Endodermal cell (in vitro differentiated cells): ENCODE measurements around the gene AVL9. TPM values are rescaled to one million over a fixed set of nuclear protein-coding genes. Genes with fewer than 3 reads are reported as not detected.

Source experiments
- DNase-seq: peaks from one replicate; pipeline ENCODE4 v3.0.0-alpha.2; 2017
- H3K27ac ChIP-seq: 2 replicates; pipeline ENCODE4 v1.5.1; 2013; ENCODE audit warnings: mild to moderate bottlenecking, low read depth, low read length, moderate library complexity
- H3K27me3 ChIP-seq: 2 replicates; pipeline ENCODE4 v1.6.1; 2013; ENCODE audit warnings: mild to moderate bottlenecking, low read length, moderate library complexity; ENCODE audit not compliant: insufficient read depth, control insufficient read depth, poor library complexity, severe bottlenecking
- H3K36me3 ChIP-seq: 2 replicates; pipeline ENCODE4 v1.7.0; 2013; ENCODE audit warnings: mild to moderate bottlenecking, low read length, moderate library complexity; ENCODE audit not compliant: control insufficient read depth, insufficient read depth
- H3K4me1 ChIP-seq: one replicate; pipeline ENCODE4 v1.7.0; 2013; ENCODE audit warnings: low read length; ENCODE audit not compliant: control insufficient read depth, insufficient read depth
- H3K4me3 ChIP-seq: 2 replicates; pipeline ENCODE4 v1.5.1; 2013; ENCODE audit warnings: mild to moderate bottlenecking, low read length, moderate library complexity
- H3K9ac ChIP-seq: 2 replicates; pipeline ENCODE4 v1.6.1; 2013; ENCODE audit warnings: mild to moderate bottlenecking, low read length, moderate library complexity; ENCODE audit not compliant: poor library complexity, severe bottlenecking; ENCODE audit errors: extremely low read depth
- H3K9me3 ChIP-seq: 2 replicates; pipeline ENCODE4 v1.6.1; 2013; ENCODE audit warnings: mild to moderate bottlenecking, low read length, moderate library complexity; ENCODE audit not compliant: control insufficient read depth
- H3K27ac Mint-ChIP-seq: 2 replicates; pipeline ENCODE4 v1.8.0; 2020; ENCODE audit warnings: mixed read lengths
- H3K27me3 Mint-ChIP-seq: 2 replicates; pipeline ENCODE4 v1.8.0; 2021; ENCODE audit warnings: mild to moderate bottlenecking, mixed read lengths; ENCODE audit not compliant: insufficient read depth
- H3K36me3 Mint-ChIP-seq: 2 replicates; pipeline ENCODE4 v1.8.0; 2020; ENCODE audit warnings: low read depth, mixed read lengths
- H3K4me1 Mint-ChIP-seq: 2 replicates; pipeline ENCODE4 v1.8.0; 2020; ENCODE audit warnings: mixed read lengths
- H3K4me3 Mint-ChIP-seq: 2 replicates; pipeline ENCODE4 v1.8.0; 2020; ENCODE audit warnings: mild to moderate bottlenecking, moderate library complexity, mixed read lengths
- H3K9me3 Mint-ChIP-seq: 2 replicates; pipeline ENCODE4 v1.8.0; 2020; ENCODE audit warnings: mild to moderate bottlenecking, mixed read lengths
- CTCF ChIP-seq: fragments of 200-600 bp; sonication (generic); conservative IDR thresholded peaks from 2 replicates; pipeline ENCODE4 v1.5.0; 2021; ENCODE audit warnings: antibody characterized with exemption, mild to moderate bottlenecking
- WGBS, 2 experiments: methylation state at CpG; one replicate each; pipeline versions ENCODE4 v1.1.5 to v1.1.7; 2013; ENCODE audit warnings: missing lambda C conversion rate in 2 of 2, mixed read lengths in 1 of 2; ENCODE audit not compliant: insufficient coverage in 1 of 2, insufficient read length in 1 of 2; 5-methylcytosine and 5-hydroxymethylcytosine counted together
- total RNA-seq, 2 donors: library from RNA; stranded (reverse); fragmentation: NEBNext Ultra II Directional in 1 of 2; extraction: Animal tissue kit (Norgen Biotek cat#: 25700) in 1 of 2; gene quantifications; 2 replicates in 1 of 2; 3 replicates in 1 of 2; pipeline ENCODE4 v1.2.1, GENCODE V29; 2021

Gene AVL9
- total RNA-seq, 2 donors from 2014 or later = 44.0 to 54.5 TPM

- no peak overlapping the region for H3K4me3 ChIP-seq
- Mint-ChIP-seq H3K27ac (peak overlapping the region; percentile 36), H3K4me1 (peaks cover 13% of the 10 kb centered on the region), H3K27me3 (no peaks in the 10 kb centered on the region), H3K36me3 (peaks cover 49% of the 10 kb centered on the region), H3K9me3 (no peaks in the 10 kb centered on the region), H3K4me3 (no peak overlapping the region)
- TF ChIP-seq CTCF = no peak
- 89% methylated on average over 2 of the region's 2 CpGs; no CpG with 5 or more reads in 1 of the 2 experiments for WGBS, 2 experiments
- H3K36me3 ChIP-seq = peaks cover 51% of the 10 kb centered on the region
- no peak overlapping the region for H3K9ac ChIP-seq
- H3K27ac ChIP-seq = peak overlapping the region; percentile 36
- H3K9me3 ChIP-seq = no peaks in the 10 kb centered on the region
- no peak for DNase-seq
- H3K4me1 ChIP-seq = no peaks in the 10 kb centered on the region
- H3K27me3 ChIP-seq = no peaks in the 10 kb centered on the region
These were observed 93.4 kb downstream of the AVL9 start for GRCh38 chr7:32588657-32589056.

GRCh38 chr7:32591938-32592337 lies 96.6 kb downstream of the AVL9 start:
- H3K36me3 Mint-ChIP-seq = peaks cover 25% of the 10 kb centered on the region
- H3K27me3 Mint-ChIP-seq = no peaks in the 10 kb centered on the region
- no peaks in the 10 kb centered on the region for H3K27me3 ChIP-seq
- TF ChIP-seq CTCF = no peak
- no peak overlapping the region for H3K27ac ChIP-seq
- no peak overlapping the region for H3K9ac ChIP-seq
- H3K4me1 ChIP-seq = no peaks in the 10 kb centered on the region
- H3K27ac Mint-ChIP-seq = no peak overlapping the region
- H3K4me1 Mint-ChIP-seq = peaks cover 5% of the 10 kb centered on the region
- no peak overlapping the region for H3K4me3 ChIP-seq
- H3K36me3 ChIP-seq = peaks cover 22% of the 10 kb centered on the region
- H3K9me3 ChIP-seq = no peaks in the 10 kb centered on the region
- no peak for DNase-seq
- H3K9me3 Mint-ChIP-seq = no peaks in the 10 kb centered on the region
- no peak overlapping the region for H3K4me3 Mint-ChIP-seq
- WGBS, 2 experiments = 95% methylated on average over 2 to 3 of the region's 3 CpGs

GRCh38 chr7:32592701-32593100 lies 97.4 kb downstream of the AVL9 start:
- Histone ChIP-seq H3K27me3 (no peaks in the 10 kb centered on the region), H3K36me3 (peaks cover 16% of the 10 kb centered on the region), H3K9me3 (no peaks in the 10 kb centered on the region), H3K4me1 (no peaks in the 10 kb centered on the region), H3K9ac (no peak overlapping the region), H3K27ac (no peak overlapping the region), H3K4me3 (no peak overlapping the region)
- H3K36me3 Mint-ChIP-seq = peaks cover 18% of the 10 kb centered on the region
- H3K4me3 Mint-ChIP-seq = no peak overlapping the region
- H3K4me1 Mint-ChIP-seq = peaks cover 2% of the 10 kb centered on the region
- no peak overlapping the region for H3K27ac Mint-ChIP-seq
- 92 to 100% methylated on average over 1 to 4 of the region's 4 CpGs for WGBS, 2 experiments
- H3K27me3 Mint-ChIP-seq = no peaks in the 10 kb centered on the region
- peaks cover 2% of the 10 kb centered on the region for H3K9me3 Mint-ChIP-seq
- no peak for TF ChIP-seq CTCF
- DNase-seq = no peak
